RCC 7860 (cell line): ENCODE data around the gene IGFBP7.

ENCODE experiments used
- DNase-seq: peaks from one replicate; pipeline ENCODE4 v3.0.0-alpha.2; 2015; ENCODE audit warnings: low spot score
- FAIRE-seq: peaks from 2 replicates; lab custom pipeline; 2012; peaks lifted over from hg19 to GRCh38; lab: Jason Lieb, UNC

IGFBP7 gene

DNA sequence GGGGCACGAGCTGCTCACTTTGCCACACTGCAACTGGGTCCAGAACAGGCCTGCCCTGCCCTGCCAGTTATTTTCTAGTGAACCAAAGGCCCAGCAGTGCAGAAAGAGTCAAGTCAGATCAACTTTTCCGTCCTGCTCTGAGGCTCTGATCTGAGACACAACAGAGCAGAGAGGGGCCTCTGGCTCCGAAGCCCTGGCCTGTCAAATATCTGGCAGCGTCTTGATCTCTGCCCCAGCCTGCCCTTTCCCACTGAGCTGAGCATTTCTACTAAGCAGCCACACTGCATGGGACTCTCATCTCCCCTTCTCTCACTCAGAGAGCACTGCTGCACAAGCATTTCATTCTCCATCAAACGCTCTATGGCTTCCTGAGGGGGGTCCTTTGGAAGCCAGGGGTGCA is 11.8 kb downstream of the IGFBP7 start:
- FAIRE-seq = no peak

DNA sequence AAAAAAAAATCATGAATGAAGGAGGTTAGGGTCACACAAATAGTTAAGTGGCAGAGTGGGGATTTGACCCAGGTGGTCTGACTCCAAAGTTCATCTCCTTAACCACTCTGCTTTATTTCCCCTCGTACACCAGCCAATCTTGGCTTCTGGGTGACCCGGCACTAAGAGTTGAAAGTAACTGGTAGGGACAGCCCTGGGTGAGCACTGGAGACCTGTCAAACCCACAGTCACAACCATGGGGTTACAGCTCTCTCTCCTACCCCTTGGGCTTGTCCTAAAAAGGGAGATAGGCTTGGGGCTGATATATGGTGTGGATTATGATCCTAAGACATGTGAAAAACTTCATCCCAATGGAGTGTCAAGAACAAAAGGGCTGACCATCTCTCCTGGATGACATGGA is 12.5 kb downstream of the IGFBP7 start:
- FAIRE-seq (no peak), DNase-seq (no peak)

More for the DNA sequence above, 11.8 kb downstream of the IGFBP7 start:
- no peak for DNase-seq

GRCh38 chr4:57095956-57096355 is 14.2 kb downstream of the IGFBP7 start:
- DNase-seq (no peak), FAIRE-seq (no peak)

GRCh38 chr4:57095245-57095644 is 14.9 kb downstream of the IGFBP7 start:
- FAIRE-seq = peak; percentile 92
- peak; percentile 60 for DNase-seq

GRCh38 chr4:57094832-57095223 is 15.4 kb downstream of the IGFBP7 start:
- DNase-seq = peak; percentile 77
- FAIRE-seq = no peak

DNA sequence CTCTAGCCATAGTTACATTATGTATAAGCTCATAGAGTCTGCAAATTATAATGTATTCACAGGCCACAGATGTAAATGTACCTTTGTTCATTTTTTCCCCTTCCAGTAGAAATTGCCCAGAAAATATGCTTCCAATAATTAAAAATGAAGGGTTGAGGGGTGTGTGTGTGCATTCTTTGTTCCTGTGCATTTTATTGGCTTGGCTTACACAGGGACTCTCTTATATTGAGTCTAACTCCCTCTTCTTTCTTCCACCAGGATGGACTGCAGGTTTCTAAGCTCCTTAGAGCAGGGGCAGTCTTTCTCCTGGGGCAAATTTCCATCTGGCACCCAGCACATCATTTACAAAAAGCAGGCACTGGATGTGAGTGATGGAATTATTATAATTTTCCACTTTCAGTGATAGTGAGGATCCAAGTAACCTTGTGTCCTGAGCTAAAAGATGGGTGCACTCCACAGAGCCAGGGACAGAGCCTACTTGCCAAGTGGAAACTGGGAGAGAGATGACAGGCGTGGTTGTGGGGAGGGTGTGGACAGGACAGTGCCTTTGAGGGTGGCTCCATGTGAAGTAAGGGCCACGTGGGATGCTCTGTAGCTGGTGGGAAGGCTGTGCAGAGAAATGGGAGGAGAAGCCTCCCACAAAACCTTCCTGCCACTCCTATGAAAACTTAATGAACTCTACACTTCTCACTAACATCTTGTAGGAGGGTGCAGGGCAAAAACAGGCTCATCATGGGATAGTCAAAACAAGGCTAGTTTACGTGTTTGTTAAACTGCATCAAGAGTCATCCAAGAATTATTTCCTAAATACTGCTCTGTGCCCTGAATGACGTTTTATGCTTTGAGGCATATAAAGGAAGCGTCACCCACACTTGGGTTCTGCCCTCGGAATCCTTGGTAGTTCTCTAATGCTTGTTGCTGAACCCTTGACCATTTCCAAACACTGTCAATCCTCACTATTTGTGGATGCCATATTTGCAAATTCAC is 16.0 kb downstream of the IGFBP7 start:
- FAIRE-seq = no peak
- no peak for DNase-seq

DNA sequence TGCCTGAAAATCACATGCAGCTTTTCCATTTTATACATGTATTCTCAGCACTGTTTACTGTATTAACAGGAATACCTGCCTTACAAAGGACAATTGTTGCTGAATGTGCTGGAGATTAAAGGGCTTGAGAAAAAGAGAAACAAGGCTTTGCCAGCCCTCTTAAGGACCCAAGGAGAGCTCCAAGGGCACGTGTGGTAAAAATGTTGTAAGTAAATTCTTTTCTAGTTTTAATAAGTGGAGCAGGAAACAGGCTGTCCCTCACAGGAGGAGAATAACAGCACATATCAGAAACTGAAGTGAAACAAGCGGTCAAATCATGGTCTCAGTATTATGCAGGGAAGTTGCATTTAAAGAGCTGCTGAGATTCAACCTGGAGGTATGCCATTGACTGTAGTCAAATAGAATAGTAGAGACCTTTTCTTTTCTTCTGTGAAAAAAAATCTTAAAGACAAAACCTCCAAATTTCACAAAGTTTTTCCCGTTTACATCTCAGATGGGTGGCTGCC is 18.5 kb downstream of the IGFBP7 start:
- DNase-seq = no peak
- FAIRE-seq = no peak

- FAIRE-seq (no peak), DNase-seq (no peak)
Observed at GRCh38 chr4:57090079-57090478, 20.1 kb downstream of the IGFBP7 start.

- peak; percentile 48 for FAIRE-seq
Observed at GRCh38 chr4:57089549-57089948, 20.6 kb downstream of the IGFBP7 start.

DNA sequence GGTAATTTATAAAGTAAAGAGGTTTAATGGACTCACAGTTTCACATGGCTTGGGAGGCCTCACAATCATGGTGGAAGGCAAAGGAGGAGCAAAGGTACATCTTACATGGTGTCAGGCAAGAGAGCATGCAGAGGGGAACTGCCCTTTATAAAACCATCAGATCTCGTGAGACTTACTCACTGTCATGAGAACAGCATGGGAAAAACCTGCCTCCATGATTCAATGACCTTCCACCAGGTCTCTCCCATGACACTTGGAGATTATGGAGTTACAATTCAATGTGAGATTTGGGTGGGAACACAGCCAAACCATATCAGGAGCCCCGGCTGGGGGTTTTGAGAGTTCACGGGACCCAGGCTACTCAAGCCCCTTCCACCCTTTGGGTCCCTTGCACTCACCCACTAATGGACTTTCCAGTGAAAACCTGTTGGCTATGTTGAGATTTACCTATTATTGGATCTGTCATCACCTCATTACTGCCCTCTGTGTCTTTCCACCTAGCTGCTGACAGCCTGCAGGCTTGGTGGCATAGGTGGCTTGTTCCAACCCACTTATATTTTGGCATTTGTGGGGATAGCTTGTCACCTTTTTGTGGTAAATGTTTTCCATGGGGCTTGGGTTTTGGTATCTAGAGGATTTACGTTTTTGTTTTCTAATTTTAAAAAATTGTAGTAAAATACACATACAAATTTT is 24.0 kb downstream of the IGFBP7 start:
- no peak for DNase-seq
- FAIRE-seq = no peak

More at GRCh38 chr4:57089549-57089948, 20.6 kb downstream of the IGFBP7 start:
- no peak for DNase-seq

DNA sequence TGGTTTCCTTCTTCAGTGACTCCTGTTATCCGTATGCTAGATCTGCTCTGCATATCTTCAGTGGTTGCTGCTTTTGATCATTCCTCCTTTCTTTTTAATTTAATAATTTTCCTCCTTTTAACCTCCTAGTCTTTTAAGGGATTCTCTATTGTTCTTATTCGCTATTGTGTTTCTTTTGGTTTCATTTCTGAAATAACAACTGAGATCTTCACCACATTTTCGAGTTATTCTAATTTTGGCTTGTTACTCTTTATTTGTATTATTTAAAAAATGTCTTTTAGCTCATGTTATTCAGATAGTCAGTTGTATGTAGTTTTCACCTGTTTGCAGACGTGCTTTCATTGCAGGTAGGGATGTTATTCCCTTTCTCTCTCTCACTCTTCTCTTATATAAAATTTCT is 24.9 kb downstream of the IGFBP7 start:
- FAIRE-seq (no peak), DNase-seq (no peak)

GRCh38 chr4:57084360-57084759 is 25.8 kb downstream of the IGFBP7 start:
- FAIRE-seq = no peak
- DNase-seq = no peak

DNA sequence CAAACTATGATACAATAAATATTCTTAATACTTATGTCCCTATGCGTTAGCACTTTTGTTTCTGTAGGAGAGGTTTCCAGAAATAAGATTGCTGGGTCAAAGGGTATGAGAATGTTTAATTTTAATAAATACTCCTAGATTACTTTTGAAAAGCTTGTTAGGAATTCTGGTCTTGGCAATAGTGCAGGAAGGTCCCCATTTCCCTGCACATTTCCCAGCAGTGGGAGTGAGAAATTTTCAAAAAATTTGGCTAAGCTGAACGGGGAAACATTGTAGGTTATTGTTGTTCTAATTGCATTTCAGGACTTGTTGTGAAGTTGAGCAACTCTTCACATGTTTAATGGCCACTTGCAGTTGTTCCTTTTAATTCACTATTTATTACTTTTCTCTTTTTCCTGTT is 27.1 kb downstream of the IGFBP7 start:
- FAIRE-seq (no peak), DNase-seq (no peak)

GRCh38 chr4:57081651-57082621 is 28.2 kb downstream of the IGFBP7 start:
- DNase-seq (peak; percentile 21), FAIRE-seq (peak; percentile 78)

DNA sequence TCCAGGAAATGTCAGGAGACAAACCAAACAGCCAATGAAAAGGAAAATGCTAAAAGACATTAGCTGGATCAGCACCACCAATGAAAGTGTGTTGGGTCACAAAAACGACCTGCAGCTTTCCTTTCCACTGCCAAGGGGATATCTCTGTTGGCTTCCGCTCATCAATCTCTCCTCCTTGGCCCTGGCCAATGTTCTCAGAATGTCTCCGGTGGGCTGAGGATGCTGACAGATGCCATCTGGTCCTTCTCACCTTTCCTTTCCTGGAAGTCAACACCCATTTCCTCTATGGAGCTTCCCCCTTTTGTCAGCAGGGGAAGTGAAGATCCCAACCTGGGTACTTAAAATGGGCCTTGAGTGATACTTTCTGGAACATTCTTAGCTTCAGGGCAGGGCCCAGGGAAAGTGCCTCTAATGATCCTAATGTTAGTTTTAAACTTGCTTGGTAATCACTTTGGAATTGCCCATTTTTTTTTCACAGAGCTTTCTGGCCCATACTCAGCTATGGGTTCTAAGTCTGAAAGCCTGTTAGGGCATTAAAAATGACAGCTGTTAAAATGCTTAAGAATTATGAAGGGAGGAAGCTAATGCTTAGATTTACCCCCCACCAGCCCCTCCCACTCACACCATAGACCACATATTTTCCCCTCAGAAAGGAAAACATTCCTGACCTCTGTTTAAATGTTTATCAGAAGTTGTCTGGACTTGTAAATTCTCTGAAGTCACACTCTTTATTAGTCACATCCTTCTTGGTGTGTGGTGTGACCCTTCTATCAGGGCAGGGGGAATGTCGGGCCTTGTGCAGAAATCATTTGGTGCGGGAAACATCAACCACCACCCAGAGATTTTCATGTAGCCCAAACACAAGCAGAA is 29.2 kb downstream of the IGFBP7 start:
- DNase-seq (peak; percentile 95), FAIRE-seq (peak; percentile 98)

DNA sequence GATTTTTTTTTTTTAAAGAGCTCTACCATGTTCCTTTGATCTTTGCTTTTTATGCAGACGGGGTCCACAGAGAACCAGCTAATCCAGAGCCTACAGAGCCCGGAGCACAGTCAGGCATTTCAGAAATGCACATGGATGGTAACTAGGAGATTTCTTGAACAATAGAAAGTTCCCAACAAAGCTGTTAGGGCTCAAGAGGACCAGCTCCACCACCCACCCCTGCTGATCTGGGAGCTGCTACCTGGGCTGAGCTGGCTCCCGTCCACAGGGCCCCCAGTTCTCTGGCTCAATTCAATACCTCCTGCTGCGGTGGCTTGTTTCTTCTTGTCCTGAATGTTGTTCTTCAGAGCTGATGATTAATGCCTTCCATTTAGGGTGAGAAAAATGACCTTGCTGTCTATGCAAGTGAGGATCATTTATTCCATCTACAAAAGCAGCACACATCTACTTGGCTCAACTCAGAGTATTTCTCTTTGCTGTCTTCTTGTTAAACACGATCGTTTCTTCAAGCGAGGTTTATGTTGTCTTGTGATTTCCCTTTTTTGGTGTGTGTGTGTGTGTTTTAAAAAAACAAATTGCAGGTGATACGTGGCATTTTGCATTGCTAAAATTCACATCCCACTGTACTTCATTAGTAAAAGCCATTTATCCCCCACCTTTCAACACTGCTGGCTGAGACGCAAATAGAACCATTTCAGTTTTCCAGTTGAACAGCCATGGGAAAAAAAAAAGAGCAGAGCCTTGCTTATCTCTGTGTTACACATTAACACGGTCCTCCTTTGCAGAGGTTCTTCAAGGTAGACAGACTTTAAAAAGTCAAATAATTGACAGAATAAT is 31.3 kb downstream of the IGFBP7 start:
- peak; percentile 82 for DNase-seq
- FAIRE-seq = peak; percentile 99

GRCh38 chr4:57077550-57078343 is 32.4 kb downstream of the IGFBP7 start:
- FAIRE-seq = peak; percentile 93
- peak; percentile 97 for DNase-seq

DNA sequence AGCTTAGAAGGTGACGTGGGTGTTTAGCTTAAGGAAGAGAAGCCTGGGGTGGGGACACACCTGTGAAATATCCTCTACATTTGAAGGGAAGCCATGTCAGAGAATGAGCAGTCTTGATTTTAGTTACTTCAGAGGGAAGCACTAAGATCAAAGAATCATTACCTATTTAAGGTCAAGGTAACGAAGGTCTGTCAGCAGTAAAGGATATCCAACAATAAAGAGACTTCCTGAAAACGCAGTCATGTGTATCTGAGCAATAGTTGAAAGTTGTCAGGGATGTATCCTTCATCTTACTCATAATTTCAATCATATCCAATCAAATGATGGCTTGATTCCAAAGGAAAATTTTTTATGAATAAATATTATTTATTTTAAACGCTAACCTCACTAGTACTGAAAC is 33.5 kb downstream of the IGFBP7 start:
- FAIRE-seq (peak; percentile 27), DNase-seq (no peak)
